Activated T-cell treated with anti-CD3 and anti-CD28 coated beads, Interleukin-2, amount 50 U/mL, for 48 hours (primary cell): Measurements from ENCODE around the gene ELF5.

Experiments used
- DNase-seq, 2 experiments: peaks; one replicate each; pipeline ENCODE4 v3.0.0-alpha.2; 2020

The ELF5 gene

GRCh38 chr11:34521265-34521664 lies 7.7 kb upstream of the ELF5 start:
- no peak for DNase-seq

- no peak for DNase-seq
Observed at GRCh38 chr11:34519595-34520235, 6.1 kb upstream of the ELF5 start.

- DNase-seq, result no peak
Observed at GRCh38 chr11:34516247-34517040, 2.9 kb upstream of the ELF5 start.

- DNase-seq, result no peak
Observed at GRCh38 chr11:34514597-34514996, 1.0 kb upstream of the ELF5 start.

- DNase-seq, result peak; percentile 72 to 76
Observed at GRCh38 chr11:34512840-34513681, 533 bp downstream of the ELF5 start.

- no peak for DNase-seq
Observed at GRCh38 chr11:34510673-34511072, 2.9 kb downstream of the ELF5 start.

GRCh38 chr11:34510218-34510617 lies 3.4 kb downstream of the ELF5 start:
- no peak for DNase-seq

GRCh38 chr11:34509336-34509876 lies 4.2 kb downstream of the ELF5 start:
- no peak for DNase-seq

- DNase-seq, result no peak
Observed at GRCh38 chr11:34508524-34508923, 5.1 kb downstream of the ELF5 start.

GRCh38 chr11:34507610-34508009 lies 6.0 kb downstream of the ELF5 start:
- no peak for DNase-seq

GRCh38 chr11:34507156-34507555 lies 6.4 kb downstream of the ELF5 start:
- DNase-seq, result no peak

- DNase-seq, result no peak
Observed at GRCh38 chr11:34505874-34506273, 7.7 kb downstream of the ELF5 start.

- DNase-seq, result no peak
Observed at GRCh38 chr11:34502949-34503348, 10.6 kb downstream of the ELF5 start.

- DNase-seq, result no peak
Observed at GRCh38 chr11:34501949-34502348, 11.6 kb downstream of the ELF5 start.

- DNase-seq, result no peak
Observed at GRCh38 chr11:34501500-34501899, 12.1 kb downstream of the ELF5 start.

- DNase-seq, result no peak
Observed at GRCh38 chr11:34499719-34500500, 13.7 kb downstream of the ELF5 start.

GRCh38 chr11:34495724-34496377 lies 17.7 kb downstream of the ELF5 start:
- DNase-seq, result no peak

GRCh38 chr11:34495239-34495723 lies 18.3 kb downstream of the ELF5 start:
- DNase-seq, result no peak

- DNase-seq, result no peak
Observed at GRCh38 chr11:34493926-34494595, 19.5 kb downstream of the ELF5 start.

- DNase-seq, result no peak
Observed at GRCh38 chr11:34493468-34493867, 20.1 kb downstream of the ELF5 start.

GRCh38 chr11:34492806-34493414 lies 20.7 kb downstream of the ELF5 start:
- DNase-seq, result peak; percentile 53
